K562 (cell line): Measurements from ENCODE around the gene VILL. TPM values are rescaled to one million over a fixed set of nuclear protein-coding genes. Genes with fewer than 3 reads are reported as not detected.
A peak's percentile ranks its signal among the peaks of the same experiment; 100 is the strongest.

Experiments
- ELK3 ChIP-seq: fragments of 450-650 bp; formaldehyde crosslinking; IDR thresholded peaks from 2 replicates; pipeline ENCODE4 v1.4.0; 2020; ENCODE audit warnings: mild to moderate bottlenecking
- EP400 ChIP-seq: fragments of 450-650 bp; IDR thresholded peaks from 2 replicates; pipeline ENCODE4 v1.6.1; 2017; ENCODE audit warnings: antibody characterized with exemption, mild to moderate bottlenecking, moderate library complexity
- GTF2A2 ChIP-seq: IDR thresholded peaks from 2 replicates; pipeline ENCODE4 v1.6.1; 2016; ENCODE audit warnings: mild to moderate bottlenecking, missing genetic modification characterization, missing compliant biosample characterization
- MLX ChIP-seq, 2 experiments: fragments of 450-650 bp in 1 of 2; sonication (generic) in 1 of 2; formaldehyde crosslinking; conservative IDR thresholded peaks; 2 replicates each; pipeline versions ENCODE4 v1.4.0 to v1.8.1; 2020 to 2022; ENCODE audit warnings: mild to moderate bottlenecking in 1 of 2, missing genetic modification reagents in 1 of 2
- PYGO2 ChIP-seq: fragments of 450-650 bp; IDR thresholded peaks from 2 replicates; pipeline ENCODE4 v1.6.1; 2016; ENCODE audit warnings: mild to moderate bottlenecking, missing genetic modification characterization, moderate library complexity, missing compliant biosample characterization
- SMARCE1 ChIP-seq: fragments of 450-650 bp; IDR thresholded peaks from 2 replicates; pipeline ENCODE4 v1.7.1; 2016; ENCODE audit warnings: mild to moderate bottlenecking
- SOX6 ChIP-seq: fragments of 450-650 bp; IDR thresholded peaks from 2 replicates; pipeline ENCODE4 v1.6.1; 2014; ENCODE audit warnings: mild to moderate bottlenecking
- ZBTB11 ChIP-seq, 3 experiments: fragments of 200-800 bp in 1 of 3; fragments of 250-450 bp in 1 of 3; fragments of 450-650 bp in 1 of 3; sonication (Bioruptor Pico) in 1 of 3; sonication (Bioruptor generic) in 1 of 3; formaldehyde crosslinking in 1 of 3; IDR thresholded peaks; 2 replicates each; pipeline versions ENCODE4 v1.6.1 to v1.8.0; 2016 to 2022; ENCODE audit warnings: mild to moderate bottlenecking in 2 of 3, missing genetic modification characterization in 2 of 3, missing compliant biosample characterization in 1 of 3, moderate library complexity in 1 of 3
- ZFX ChIP-seq: sonication (generic); formaldehyde crosslinking; IDR thresholded peaks from 2 replicates; pipeline ENCODE4 v1.8.0; 2022; ENCODE audit warnings: mild to moderate bottlenecking, missing genetic modification reagents, moderate library complexity
- polyA plus RNA-seq, 8 experiments: library from polyadenylated mRNA; depleted of rRNA in 4 of 8; stranded (reverse) in 5 of 8; unstranded in 3 of 8; fragments of >200 nt; fragmentation: Nextera tagmentation in 2 of 8; fragmentation: Illumina TruSeq in 1 of 8; extraction: Ambion mirVana in 2 of 8; extraction: Trizol in 1 of 8; gene quantifications; 2 replicates each; pipeline versions ENCODE4 v1.2.1 to v1.2.3, GENCODE V29; 2011 to 2014; ENCODE audit warnings: inconsistent platforms in 1 of 8, missing spikeins in 1 of 8
- total RNA-seq, 7 experiments: library from RNA; depleted of rRNA in 6 of 7; stranded (reverse); fragments of >200 nt in 6 of 7; fragmentation: Illumina TruSeq in 2 of 7; extraction: Trizol in 2 of 7; gene quantifications; 2 replicates each; pipeline versions ENCODE4 v1.2.1 to v1.2.3, GENCODE V29; 2011 to 2021; ENCODE audit warnings: low replicate concordance in 1 of 7

VILL gene
- total and polyA plus RNA-seq, 9 of the 15 experiments (the other 6 are each of a cell fraction or from before 2014, with no cell fraction given), result 0.11 to 16.0 (median 8.8) TPM

- no peak for TF ChIP-seq GTF2A2 (tag)
- 0 out of 2 replicates have a peak, but pooled peaks have one; percentile 19 for TF ChIP-seq PYGO2
- peak; percentile 47; the same call in 1 of the 2 replicates for TF ChIP-seq SMARCE1
- no peak for TF ChIP-seq MLX (CRISPR knock-in tag; conservative IDR thresholded peaks at IDR 0.05)
- peak; percentile 41; the same call in 1 of the 2 replicates for TF ChIP-seq SOX6
- no peak for TF ChIP-seq ZBTB11 (CRISPR knock-in tag; IDR thresholded peaks at IDR 0.05)
- no peak for TF ChIP-seq ZFX
- no peak for TF ChIP-seq EP400
- TF ChIP-seq ELK3 (CRISPR knock-in tag), result no peak
- TF ChIP-seq, all 486 proteins: peak for 16
Observed at GRCh38 chr3:37945807-37946530, 44.6 kb upstream of the VILL start (continued).
